GDM1 (cell line): Measurements from ENCODE around the gene CDY1.
"Not testable (repeated sequence)": the region's sequence is repeated elsewhere in the genome, so short reads cannot be mapped to it uniquely, and the experiment has no call there.

ENCODE experiments used
- DNase-seq: peaks from one replicate; lab custom pipeline; 2025; lab: John Stamatoyannopoulos, UW

The CDY1 gene

GRCh38 chrY:25621817-25622216, at the start of gene CDY1:
Gene CDY1, plus strand, starts transcription at chrY:25622117. Its CDS starts 326 bp downstream, at chrY:25622443.
- DNase-seq, result not testable (repeated sequence)

- not testable (repeated sequence) for DNase-seq
Observed at GRCh38 chrY:25593336-25593735, 28.6 kb upstream of the CDY1 start.

GRCh38 chrY:25620209-25620608, 1.7 kb upstream of the CDY1 start:
- not testable (repeated sequence) for DNase-seq

GRCh38 chrY:25626524-25626923, 4.6 kb downstream of the CDY1 start:
- not testable (repeated sequence) for DNase-seq

DNA sequence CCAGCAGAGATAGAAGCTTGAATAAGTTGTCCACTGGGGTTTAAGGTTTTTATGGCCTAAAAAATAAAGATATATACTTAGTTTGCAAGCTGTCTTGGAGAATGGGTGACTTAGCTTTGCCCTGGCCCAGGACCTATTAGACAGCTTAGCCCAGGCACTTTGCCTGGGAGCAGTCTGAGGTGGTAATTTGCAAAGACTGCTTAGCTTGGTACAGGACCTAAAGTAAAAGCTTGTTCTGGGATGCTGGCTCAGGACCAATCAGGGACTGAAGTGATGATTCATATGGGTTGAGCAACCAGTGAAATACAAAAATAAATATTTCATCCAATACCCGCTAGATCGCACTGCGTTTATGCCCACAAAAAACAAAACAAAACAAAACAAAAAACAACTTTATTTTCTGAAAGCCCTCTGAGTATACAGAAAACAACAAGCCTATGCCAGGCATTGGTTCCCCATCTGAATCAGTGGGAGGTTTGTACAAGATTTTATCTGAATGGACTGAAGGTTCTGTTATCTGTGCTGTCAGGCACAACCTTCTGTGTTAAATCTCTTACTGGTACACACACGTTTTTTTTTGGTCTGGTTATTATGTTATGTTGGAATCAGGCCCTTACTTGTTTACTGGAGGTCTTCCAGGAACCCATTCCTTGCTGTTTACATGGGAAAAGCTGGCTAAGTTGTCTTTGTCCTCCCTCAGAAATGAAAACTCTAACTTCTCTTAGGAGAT, 8.6 kb downstream of the CDY1 start:
- DNase-seq, result not testable (repeated sequence)

- not testable (repeated sequence) for DNase-seq
Observed at GRCh38 chrY:25639852-25640251, 17.9 kb downstream of the CDY1 start.

DNA sequence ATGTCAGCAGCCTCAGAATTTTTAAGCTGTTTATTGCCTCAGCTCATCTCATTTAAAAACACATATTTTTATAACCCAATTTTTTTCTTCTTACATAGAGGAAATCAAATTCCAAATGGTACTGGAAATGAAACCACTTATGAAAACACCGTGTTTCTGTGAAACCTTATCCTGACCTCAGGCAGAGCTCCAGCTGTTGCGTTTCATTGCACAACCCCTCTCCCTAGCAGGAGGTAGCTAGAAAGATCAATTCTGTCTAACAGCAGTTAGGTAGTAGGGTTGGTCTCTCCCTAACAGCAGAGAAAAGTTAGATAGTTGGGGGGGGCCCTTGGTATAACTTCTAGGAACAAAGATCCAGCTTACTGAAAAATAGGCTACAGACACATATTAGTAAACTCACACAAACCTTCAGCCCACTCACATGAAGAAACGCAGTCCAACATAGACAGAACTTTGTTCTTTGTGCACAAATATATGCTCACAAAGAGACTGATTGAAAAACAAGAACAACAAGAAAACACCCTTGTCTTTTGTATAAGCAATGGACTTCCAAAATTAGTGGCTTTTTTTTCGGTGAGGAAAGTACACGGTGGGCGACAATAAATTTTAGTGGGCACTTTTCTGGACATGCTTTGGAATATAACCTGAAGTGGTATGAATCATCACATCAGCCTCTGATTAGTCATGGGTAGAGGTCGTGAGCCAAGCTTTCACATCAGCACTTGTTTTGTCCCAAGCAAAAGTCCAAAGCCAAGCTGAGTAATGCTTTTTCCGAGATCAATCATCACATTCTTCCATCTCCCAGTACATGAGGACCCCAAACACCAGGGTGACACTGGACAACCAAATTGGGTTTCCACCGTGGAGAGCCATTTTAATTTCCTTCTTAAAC, 21.4 kb downstream of the CDY1 start:
- not testable (repeated sequence) for DNase-seq
